Thymus (tissue), 11 donors: Measurements from ENCODE around the gene IL21R. TPM values are rescaled to one million over a fixed set of nuclear protein-coding genes. Genes with fewer than 3 reads are reported as not detected.
"Not testable (repeated sequence)": the region's sequence is repeated elsewhere in the genome, so short reads cannot be mapped to it uniquely, and the experiment has no call there.

ENCODE experiments used
- DNase-seq, 9 donors: peaks; one replicate each; pipeline ENCODE4 v3.0.0-alpha.2; 2013; ENCODE audit warnings: low spot score in 9 of 9, low read depth in 6 of 9, missing footprints in 1 of 9
- H3K27ac ChIP-seq, 2 donors: one replicate each; pipeline ENCODE4 v1.5.1; 2013; ENCODE audit warnings: control low read depth in 1 of 2, low read depth in 1 of 2, low read length in 1 of 2, mild to moderate bottlenecking in 1 of 2, moderate library complexity in 1 of 2
- H3K27me3 ChIP-seq, 2 donors: one replicate each; pipeline ENCODE4 v1.5.1; 2013; ENCODE audit warnings: low read length in 1 of 2; ENCODE audit not compliant: control insufficient read depth in 2 of 2, insufficient read depth in 1 of 2
- H3K36me3 ChIP-seq, 2 donors: one replicate each; pipeline ENCODE4 v1.5.1; 2013; ENCODE audit warnings: low read length in 1 of 2, mild to moderate bottlenecking in 1 of 2, moderate library complexity in 1 of 2; ENCODE audit not compliant: control insufficient read depth in 2 of 2, insufficient read depth in 2 of 2
- H3K4me1 ChIP-seq, 2 donors: one replicate each; pipeline ENCODE4 v1.5.1; 2013; ENCODE audit warnings: low read length in 2 of 2; ENCODE audit not compliant: control insufficient read depth in 2 of 2, insufficient read depth in 2 of 2
- H3K4me3 ChIP-seq, 2 donors: one replicate each; pipeline ENCODE4 v1.5.1; 2013; ENCODE audit warnings: low read length in 2 of 2, control low read depth in 1 of 2, mild to moderate bottlenecking in 1 of 2
- H3K9me3 ChIP-seq, 2 donors: one replicate each; pipeline ENCODE4 v1.5.1; 2013; ENCODE audit warnings: low read length in 1 of 2, mild to moderate bottlenecking in 1 of 2; ENCODE audit not compliant: control insufficient read depth in 2 of 2, insufficient read depth in 1 of 2
- WGBS: extraction: QIAGEN DNeasy Blood & Tissue Kit; methylation state at CpG from one replicate; pipeline ENCODE4 v1.1.7; 2013; 5-methylcytosine and 5-hydroxymethylcytosine counted together
- polyA plus RNA-seq: library from polyadenylated mRNA; stranded (reverse); fragments of 200-250 nt; gene quantifications from one replicate; pipeline ENCODE4 v1.2.3, GENCODE V29; 2013
- total RNA-seq: library from RNA; stranded (reverse); fragments of 120-200 nt; gene quantifications from one replicate; pipeline ENCODE4 v1.2.4, GENCODE V29; 2013
- donor health status: healthy.

IL21R gene
- total and polyA plus RNA-seq, 2 donors, result 10.7 to 12.8 TPM

- Histone ChIP-seq H3K4me1 (no peaks in the 10 kb centered on the region), H3K27me3 (no peaks in the 10 kb centered on the region), H3K27ac (no peak overlapping the region), H3K4me3 (no peak overlapping the region), H3K36me3 (no peaks in the 10 kb centered on the region), H3K9me3 (no peaks in the 10 kb centered on the region)
- DNase-seq, result no peak
These were observed 7.5 kb upstream of the IL21R start for GRCh38 chr16:27394516-27394915.

- DNase-seq, result not testable (repeated sequence)
- WGBS, result 95% methylated on average over 15 of the region's 15 CpGs
These were observed 3.6 kb upstream of the IL21R start for GRCh38 chr16:27398341-27398893.

GRCh38 chr16:27398894-27399853 lies 2.8 kb upstream of the IL21R start:
- H3K9me3 ChIP-seq, result no peaks in the 10 kb centered on the region
- no peak for DNase-seq
- WGBS, result 71% methylated on average over 8 of the region's 8 CpGs
- H3K4me3 ChIP-seq, result no peak overlapping the region
- H3K4me1 ChIP-seq, result peaks cover 34 to 41% of the 10 kb centered on the region in 2 donors
- H3K36me3 ChIP-seq, result no peaks in the 10 kb centered on the region
- H3K27me3 ChIP-seq, result no peaks in the 10 kb centered on the region
- H3K27ac ChIP-seq, result no peak overlapping the region

More at GRCh38 chr16:27398341-27398893, 3.6 kb upstream of the IL21R start:
- H3K9me3 ChIP-seq, H3K4me3 ChIP-seq, H3K36me3 ChIP-seq, H3K27ac ChIP-seq, H3K27me3 ChIP-seq: not testable (repeated sequence)
- H3K4me1 ChIP-seq, result peaks cover 26 to 34% of the 10 kb centered on the region in 2 donors

- 96% methylated on average over 2 of the region's 2 CpGs for WGBS
These were observed 2.0 kb upstream of the IL21R start for GRCh38 chr16:27399969-27400368.

GRCh38 chr16:27400751-27401620 lies 988 bp upstream of the IL21R start:
- H3K4me3 ChIP-seq, result no peak overlapping the region
- H3K4me1 ChIP-seq, result peaks cover 50 to 58% of the 10 kb centered on the region in 2 donors
- DNase-seq, result peak in 1 of 9 donors; percentile 35
- H3K9me3 ChIP-seq, result no peaks in the 10 kb centered on the region
- H3K27ac ChIP-seq, result peak overlapping the region; percentile 36 to 95
- H3K27me3 ChIP-seq, result no peaks in the 10 kb centered on the region
- 37% methylated on average over 11 of the region's 11 CpGs for WGBS
- H3K36me3 ChIP-seq, result no peaks in the 10 kb centered on the region

More at GRCh38 chr16:27399969-27400368, 2.0 kb upstream of the IL21R start:
- DNase-seq, result no peak
- no peaks in the 10 kb centered on the region for H3K9me3 ChIP-seq
- H3K36me3 ChIP-seq, result no peaks in the 10 kb centered on the region
- H3K4me1 ChIP-seq, result peaks cover 40 to 48% of the 10 kb centered on the region in 2 donors
- H3K27ac ChIP-seq, result no peak overlapping the region
- H3K4me3 ChIP-seq, result no peak overlapping the region
- no peaks in the 10 kb centered on the region for H3K27me3 ChIP-seq

GRCh38 chr16:27402569-27402963 lies 592 bp downstream of the IL21R start:
- 37% methylated on average over 8 of the region's 8 CpGs for WGBS
- DNase-seq, result peak in 1 of 9 donors; percentile 43
- Histone ChIP-seq H3K9me3 (no peaks in the 10 kb centered on the region), H3K4me3 (peak overlapping the region; percentile 61 to 69), H3K27ac (peak overlapping the region; percentile 94 to 95), H3K27me3 (no peaks in the 10 kb centered on the region), H3K4me1 (peaks cover 62 to 74% of the 10 kb centered on the region in 2 donors), H3K36me3 (no peaks in the 10 kb centered on the region)

- H3K27me3 ChIP-seq, result no peaks in the 10 kb centered on the region
- WGBS, result 88% methylated on average over 20 of the region's 20 CpGs
These were observed 1.1 kb downstream of the IL21R start for GRCh38 chr16:27402964-27403600.

GRCh38 chr16:27403601-27403992 lies 1.6 kb downstream of the IL21R start:
- no peaks in the 10 kb centered on the region for H3K9me3 ChIP-seq
- H3K27ac ChIP-seq, result peak overlapping the region; percentile 6 to 94
- peak overlapping the region; percentile 61 to 69 for H3K4me3 ChIP-seq
- 91% methylated on average over 6 of the region's 6 CpGs for WGBS
- DNase-seq, result no peak
- no peaks in the 10 kb centered on the region for H3K36me3 ChIP-seq
- H3K4me1 ChIP-seq, result peaks cover 70 to 85% of the 10 kb centered on the region in 2 donors
- no peaks in the 10 kb centered on the region for H3K27me3 ChIP-seq

More at GRCh38 chr16:27402964-27403600, 1.1 kb downstream of the IL21R start:
- peak overlapping the region; percentile 61 to 69 for H3K4me3 ChIP-seq
- H3K9me3 ChIP-seq, result no peaks in the 10 kb centered on the region
- DNase-seq, result peak in 1 of 9 donors; percentile 25
- peak overlapping the region; percentile 94 to 95 for H3K27ac ChIP-seq
- H3K36me3 ChIP-seq, result no peaks in the 10 kb centered on the region
- H3K4me1 ChIP-seq, result peaks cover 65 to 79% of the 10 kb centered on the region in 2 donors
